H9 (cell line): ENCODE data around the gene FABP1. TPM values are rescaled to one million over a fixed set of nuclear protein-coding genes. Genes with fewer than 3 reads are reported as not detected.

ENCODE experiments used
- DNase-seq: peaks from one replicate; pipeline ENCODE4 v3.0.0-alpha.2; 2017
- H2AFZ ChIP-seq: one replicate; pipeline ENCODE4 v1.6.1; 2013; ENCODE audit warnings: mild to moderate bottlenecking, low read length, control low read depth, moderate library complexity
- H2AK5ac ChIP-seq: 2 replicates; pipeline ENCODE4 v1.6.1; 2013; ENCODE audit warnings: low read length, control low read depth, mixed read lengths; ENCODE audit not compliant: insufficient read length
- H2BK120ac ChIP-seq: one replicate; pipeline ENCODE4 v1.6.1; 2013; ENCODE audit warnings: low read depth, mild to moderate bottlenecking, low read length, control low read depth, inconsistent platforms; ENCODE audit not compliant: poor library complexity, severe bottlenecking
- H2BK12ac ChIP-seq: 2 replicates; pipeline ENCODE4 v1.6.1; 2013; ENCODE audit warnings: low read length, control low read depth, mixed read lengths, low read depth; ENCODE audit not compliant: insufficient read length
- H2BK15ac ChIP-seq: 2 replicates; pipeline ENCODE4 v1.6.1; 2013; ENCODE audit warnings: low read depth, low read length, control low read depth
- H2BK20ac ChIP-seq: one replicate; pipeline ENCODE4 v1.6.1; 2013; ENCODE audit warnings: low read depth, mild to moderate bottlenecking, low read length, control low read depth, inconsistent platforms; ENCODE audit not compliant: poor library complexity, severe bottlenecking
- H2BK5ac ChIP-seq: 2 replicates; pipeline ENCODE4 v1.6.1; 2013; ENCODE audit warnings: low read length, control low read depth, mixed read lengths; ENCODE audit not compliant: insufficient read length
- H3K14ac ChIP-seq: 2 replicates; pipeline ENCODE4 v1.6.1; 2013; ENCODE audit warnings: low read length, control low read depth; ENCODE audit not compliant: insufficient read depth
- H3K18ac ChIP-seq: 2 replicates; pipeline ENCODE4 v1.6.1; 2013; ENCODE audit warnings: low read depth, mild to moderate bottlenecking, mixed read lengths, low read length, control low read depth; ENCODE audit not compliant: insufficient read length
- H3K23ac ChIP-seq: 2 replicates; pipeline ENCODE4 v1.6.1; 2013; ENCODE audit warnings: low read length, control low read depth, mixed read lengths, low read depth; ENCODE audit not compliant: insufficient read length
- H3K23me2 ChIP-seq: 2 replicates; pipeline ENCODE4 v1.6.1; 2013; ENCODE audit warnings: low read depth, mild to moderate bottlenecking, mixed read lengths, low read length, control low read depth; ENCODE audit not compliant: insufficient read length, poor library complexity, severe bottlenecking
- H3K27ac ChIP-seq: 2 replicates; pipeline ENCODE4 v1.5.1; 2013; ENCODE audit warnings: low read length, control low read depth, mixed read lengths, low read depth; ENCODE audit not compliant: insufficient read length
- H3K27me3 ChIP-seq: 2 replicates; pipeline ENCODE4 v1.6.1; 2013; ENCODE audit warnings: low read length, control low read depth, inconsistent platforms; ENCODE audit not compliant: insufficient read depth
- H3K4ac ChIP-seq: 2 replicates; pipeline ENCODE4 v1.6.1; 2013; ENCODE audit warnings: low read depth, mild to moderate bottlenecking, control low read depth, inconsistent platforms, low read length, moderate library complexity
- H3K4me1 ChIP-seq: 2 replicates; pipeline ENCODE4 v1.6.1; 2013; ENCODE audit warnings: low read length, control low read depth, inconsistent platforms; ENCODE audit not compliant: insufficient read depth
- H3K4me2 ChIP-seq: 2 replicates; pipeline ENCODE4 v1.6.1; 2013; ENCODE audit warnings: low read length, control low read depth, mixed read lengths; ENCODE audit not compliant: insufficient read length, insufficient read depth
- H3K56ac ChIP-seq: 2 replicates; pipeline ENCODE4 v1.6.1; 2013; ENCODE audit warnings: low read depth, mild to moderate bottlenecking, mixed read lengths, low read length, control low read depth; ENCODE audit not compliant: insufficient read length
- H3K79me1 ChIP-seq: 2 replicates; pipeline ENCODE4 v1.6.1; 2013; ENCODE audit warnings: low read depth, mild to moderate bottlenecking, moderate library complexity, low read length, control low read depth, inconsistent platforms; ENCODE audit not compliant: insufficient read depth, poor library complexity, severe bottlenecking
- H3K79me2 ChIP-seq: 2 replicates; pipeline ENCODE4 v1.6.1; 2013; ENCODE audit warnings: low read length, control low read depth, inconsistent platforms; ENCODE audit not compliant: insufficient read depth
- H3K9ac ChIP-seq: 2 replicates; pipeline ENCODE4 v1.6.1; 2013; ENCODE audit warnings: low read length, control low read depth, mixed read lengths; ENCODE audit not compliant: insufficient read length; ENCODE audit errors: extremely low read depth
- H3K9me3 ChIP-seq: one replicate; pipeline ENCODE4 v1.6.1; 2013; ENCODE audit warnings: low read depth, low read length, inconsistent platforms; ENCODE audit not compliant: control insufficient read depth
- H3T11ph ChIP-seq: one replicate; pipeline ENCODE4 v1.6.1; 2013; ENCODE audit warnings: mild to moderate bottlenecking, low read length, control low read depth, inconsistent platforms
- H4K20me1 ChIP-seq: one replicate; pipeline ENCODE4 v1.6.1; 2013; ENCODE audit not compliant: control insufficient read depth, insufficient read length, insufficient read depth
- H4K5ac ChIP-seq: 2 replicates; pipeline ENCODE4 v1.6.1; 2013; ENCODE audit warnings: low read depth, mild to moderate bottlenecking, mixed read lengths, low read length, control low read depth; ENCODE audit not compliant: insufficient read length
- H4K8ac ChIP-seq: replicated peaks from 2 replicates; pipeline ENCODE4 v1.6.1; 2013; ENCODE audit warnings: low read length, control low read depth, mixed read lengths, low read depth; ENCODE audit not compliant: insufficient read length
- H4K91ac ChIP-seq: 2 replicates; pipeline ENCODE4 v1.6.1; 2013; ENCODE audit warnings: low read depth, mild to moderate bottlenecking, moderate library complexity, mixed read lengths, low read length, control low read depth; ENCODE audit not compliant: insufficient read length
- H3K27ac Mint-ChIP-seq, 3 experiments: 2 replicates in 2 of 3; 3 replicates in 1 of 3; pipeline ENCODE4 v1.8.0; 2020 to 2021; ENCODE audit warnings: mixed read lengths in 3 of 3, mild to moderate bottlenecking in 1 of 3, moderate library complexity in 1 of 3
- H3K27me3 Mint-ChIP-seq: 2 replicates; pipeline ENCODE4 v1.8.0; 2021; ENCODE audit warnings: low read depth, mild to moderate bottlenecking, moderate library complexity, mixed read lengths
- H3K36me3 Mint-ChIP-seq, 3 experiments: 2 replicates in 2 of 3; 3 replicates in 1 of 3; pipeline ENCODE4 v1.8.0; 2020 to 2021; ENCODE audit warnings: low read depth in 3 of 3, mixed read lengths in 3 of 3; ENCODE audit not compliant: insufficient read depth in 1 of 3
- H3K4me1 Mint-ChIP-seq, 2 experiments: 2 replicates each; pipeline ENCODE4 v1.8.0; 2020; ENCODE audit warnings: mixed read lengths in 2 of 2
- H3K4me3 Mint-ChIP-seq, 2 experiments: 2 replicates in 1 of 2; 3 replicates in 1 of 2; pipeline ENCODE4 v1.8.0; 2020 to 2021; ENCODE audit warnings: mild to moderate bottlenecking in 2 of 2, mixed read lengths in 2 of 2, moderate library complexity in 1 of 2
- H3K9me3 Mint-ChIP-seq, 2 experiments: 2 replicates in 1 of 2; 3 replicates in 1 of 2; pipeline ENCODE4 v1.8.0; 2020; ENCODE audit warnings: mild to moderate bottlenecking in 2 of 2, mixed read lengths in 2 of 2, moderate library complexity in 1 of 2
- WGBS: extraction: QIAGEN DNeasy Blood & Tissue Kit; methylation state at CpG from one replicate; pipeline ENCODE4 v1.1.7; 2013; ENCODE audit warnings: missing lambda C conversion rate, low lambda C conversion rate, mixed read lengths; ENCODE audit not compliant: insufficient read length; ENCODE audit errors: extremely low coverage; 5-methylcytosine and 5-hydroxymethylcytosine counted together
- total RNA-seq: library from RNA; stranded (reverse); gene quantifications from 2 replicates; pipeline ENCODE4 v1.2.1, GENCODE V29; 2021
- TF ChIP-seq, protein P1 (sequence below): fragments of 200-600 bp; sonication (generic); conservative IDR thresholded peaks from 3 replicates; pipeline ENCODE4 v1.8.0; 2021; ENCODE audit warnings: antibody characterized with exemption, mild to moderate bottlenecking

The FABP1 gene
- total RNA-seq, 1 experiment from 2014 or later: not detected

DNA sequence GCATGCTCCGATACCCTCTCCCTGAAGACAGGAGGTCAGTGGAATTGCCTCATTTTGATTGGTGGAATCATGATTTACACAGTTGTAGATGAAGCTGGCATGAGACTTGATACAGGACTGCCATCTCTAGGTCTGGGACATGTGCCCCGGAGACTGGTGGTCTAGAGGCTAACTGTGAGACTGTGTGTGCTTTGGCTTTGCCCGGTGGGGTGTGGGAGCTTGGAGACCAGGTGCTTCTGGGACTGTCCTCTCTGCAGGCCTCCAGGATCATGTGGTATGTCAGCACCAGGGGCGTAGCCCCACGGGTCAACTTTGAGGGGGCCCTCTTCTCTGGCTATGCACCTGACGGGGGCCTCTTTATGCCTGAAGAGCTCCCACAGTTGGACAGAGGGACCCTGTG lies 45.0 kb upstream of the FABP1 start:
- H3K27me3 Mint-ChIP-seq: peaks cover 24% of the 10 kb centered on the region
- no peak overlapping the region for H4K91ac ChIP-seq
- no peaks in the 10 kb centered on the region for H3K27me3 ChIP-seq
- no peak overlapping the region for H2BK15ac ChIP-seq
- no peak overlapping the region for H2BK120ac ChIP-seq
- H3K18ac ChIP-seq: no peak overlapping the region
- no peak overlapping the region for H3K4ac ChIP-seq
- peaks cover 2% of the 10 kb centered on the region; the same call in 1 of the 2 replicates for H3K4me1 ChIP-seq
- no CpG with 5 or more reads among the region's 6 CpGs for WGBS
- H3K4me1 Mint-ChIP-seq: peaks cover 13 to 22% of the 10 kb centered on the region in 2 experiments
- H3K27ac Mint-ChIP-seq: no peak overlapping the region
- H3K9ac ChIP-seq: no peak overlapping the region
- no peak overlapping the region for H3K4me3 Mint-ChIP-seq
- no peak overlapping the region for H3K14ac ChIP-seq
- no peaks in the 10 kb centered on the region for H3K9me3 ChIP-seq
- no peak overlapping the region for H2BK12ac ChIP-seq
- H2BK5ac ChIP-seq: no peak overlapping the region
- H3K79me1 ChIP-seq: no peaks in the 10 kb centered on the region
- H4K20me1 ChIP-seq: no peaks in the 10 kb centered on the region
- H3K27ac ChIP-seq: no peak overlapping the region
- no peaks in the 10 kb centered on the region for H3K23me2 ChIP-seq
- H4K8ac ChIP-seq: no peak overlapping the region
- H3K9me3 Mint-ChIP-seq: peaks cover 4% of the 10 kb centered on the region in 2 experiments; a peak in 3 of 5 replicates
- no peak overlapping the region for H4K5ac ChIP-seq
- H2AFZ ChIP-seq: no peak overlapping the region
- H2BK20ac ChIP-seq: no peak overlapping the region
- H3K4me2 ChIP-seq: no peak overlapping the region
- H3K56ac ChIP-seq: no peak overlapping the region
- H3T11ph ChIP-seq: no peak overlapping the region
- TF ChIP-seq, protein P1, sequence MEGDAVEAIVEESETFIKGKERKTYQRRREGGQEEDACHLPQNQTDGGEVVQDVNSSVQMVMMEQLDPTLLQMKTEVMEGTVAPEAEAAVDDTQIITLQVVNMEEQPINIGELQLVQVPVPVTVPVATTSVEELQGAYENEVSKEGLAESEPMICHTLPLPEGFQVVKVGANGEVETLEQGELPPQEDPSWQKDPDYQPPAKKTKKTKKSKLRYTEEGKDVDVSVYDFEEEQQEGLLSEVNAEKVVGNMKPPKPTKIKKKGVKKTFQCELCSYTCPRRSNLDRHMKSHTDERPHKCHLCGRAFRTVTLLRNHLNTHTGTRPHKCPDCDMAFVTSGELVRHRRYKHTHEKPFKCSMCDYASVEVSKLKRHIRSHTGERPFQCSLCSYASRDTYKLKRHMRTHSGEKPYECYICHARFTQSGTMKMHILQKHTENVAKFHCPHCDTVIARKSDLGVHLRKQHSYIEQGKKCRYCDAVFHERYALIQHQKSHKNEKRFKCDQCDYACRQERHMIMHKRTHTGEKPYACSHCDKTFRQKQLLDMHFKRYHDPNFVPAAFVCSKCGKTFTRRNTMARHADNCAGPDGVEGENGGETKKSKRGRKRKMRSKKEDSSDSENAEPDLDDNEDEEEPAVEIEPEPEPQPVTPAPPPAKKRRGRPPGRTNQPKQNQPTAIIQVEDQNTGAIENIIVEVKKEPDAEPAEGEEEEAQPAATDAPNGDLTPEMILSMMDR: no peak
- H3K79me2 ChIP-seq: no peaks in the 10 kb centered on the region
- H3K23ac ChIP-seq: no peak overlapping the region
- H3K36me3 Mint-ChIP-seq: peaks cover 0 to 11% (median 0%) of the 10 kb centered on the region in 3 experiments; a peak in 4 of 7 replicates
- no peak for DNase-seq
- no peak overlapping the region for H2AK5ac ChIP-seq
